IMR-90 (cell line): ENCODE measurements around the gene DENND1A.

Experiments
- BHLHE40 ChIP-seq: fragments of 150-350 bp; IDR thresholded peaks from 2 replicates; pipeline ENCODE4 v1.6.1; 2016; ENCODE audit warnings: mild to moderate bottlenecking, low read depth, low read length
- CEBPB ChIP-seq: IDR thresholded peaks from 2 replicates; pipeline ENCODE4 v1.6.1; 2012; ENCODE audit warnings: low read depth, low read length, improper control_type of control experiment
- FOS ChIP-seq: fragments of 150-350 bp; IDR thresholded peaks from 2 replicates; pipeline ENCODE4 v1.6.1; 2016; ENCODE audit warnings: low read depth, low read length
- MAFK ChIP-seq: IDR thresholded peaks from 2 replicates; pipeline ENCODE4 v1.6.1; 2012; ENCODE audit warnings: low read depth, low read length, improper control_type of control experiment
- MXI1 ChIP-seq: IDR thresholded peaks from 2 replicates; pipeline ENCODE4 v1.6.1; 2012; ENCODE audit warnings: low read depth, mild to moderate bottlenecking, low read length, moderate library complexity, borderline replicate concordance
- NFE2L2 ChIP-seq: fragments of 150-350 bp; IDR thresholded peaks from 2 replicates; pipeline ENCODE4 v1.6.1; 2016; ENCODE audit warnings: low read depth, mild to moderate bottlenecking, low read length
- POLR2A ChIP-seq: IDR thresholded peaks from 2 replicates; pipeline ENCODE4 v1.6.1; 2012; ENCODE audit warnings: mild to moderate bottlenecking, low read depth, low read length
- RAD21 ChIP-seq: IDR thresholded peaks from 2 replicates; pipeline ENCODE4 v1.6.1; 2012; ENCODE audit warnings: low read length, improper control_type of control experiment
- RFX5 ChIP-seq: IDR thresholded peaks from 2 replicates; pipeline ENCODE4 v1.8.0; 2012; ENCODE audit warnings: low read depth, mild to moderate bottlenecking, low read length, moderate library complexity
- SMC3 ChIP-seq: fragments of 150-350 bp; IDR thresholded peaks from 2 replicates; pipeline ENCODE4 v1.6.1; 2016; ENCODE audit warnings: low read depth, mild to moderate bottlenecking, antibody characterized with exemption, low read length, moderate library complexity
- TF ChIP-seq, protein P1 (sequence below): conservative IDR thresholded peaks from 2 replicates; pipeline ENCODE4 v1.5.1; 2012; ENCODE audit warnings: mild to moderate bottlenecking, low read depth, low read length, improper control_type of control experiment
- TF ChIP-seq, protein P2 (sequence below): fragments of 150-350 bp; IDR thresholded peaks from 2 replicates; pipeline ENCODE4 v1.6.1; 2016; ENCODE audit warnings: low read depth, mild to moderate bottlenecking, low read length, moderate library complexity, borderline replicate concordance

DNA sequence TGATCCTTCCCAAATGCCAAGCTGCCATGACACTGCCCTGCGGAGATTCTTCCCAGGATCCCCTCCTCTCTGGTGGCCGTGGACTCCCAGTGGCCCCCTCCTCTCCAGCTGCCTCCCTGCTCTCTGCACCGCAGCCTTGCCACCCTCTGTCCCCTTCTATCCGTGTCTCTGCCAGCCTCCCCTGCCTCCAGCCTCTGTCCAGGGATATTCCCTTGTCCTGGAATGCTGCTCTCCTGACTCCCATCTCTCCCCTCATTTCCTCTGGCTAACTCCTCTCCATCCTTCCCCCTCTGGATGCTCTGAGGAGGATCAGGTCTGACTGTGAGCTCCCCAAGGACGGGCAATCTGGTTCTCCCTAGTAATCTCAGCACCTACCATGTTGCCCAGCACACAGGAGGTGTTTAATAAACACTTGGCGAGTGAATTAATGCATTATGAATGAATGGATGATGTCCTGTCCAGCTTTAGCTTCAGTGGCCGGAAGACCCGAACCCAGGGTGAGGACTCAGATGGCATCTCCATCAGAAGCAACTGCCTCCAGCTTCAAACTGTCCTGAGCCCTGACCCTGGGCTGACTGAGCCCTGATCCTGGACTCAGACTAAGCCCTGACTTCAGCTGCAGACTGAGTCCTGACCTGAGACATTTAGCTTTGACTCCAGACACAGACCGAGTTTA is 581.5 kb downstream of the DENND1A start:
- TF ChIP-seq POLR2A (no peak), CEBPB (no peak), RAD21 (no peak), RFX5 (no peak), SMC3 (no peak), NFE2L2 (no peak), BHLHE40 (no peak), MAFK (no peak), FOS (no peak), MXI1 (no peak)
- TF ChIP-seq, protein P1, sequence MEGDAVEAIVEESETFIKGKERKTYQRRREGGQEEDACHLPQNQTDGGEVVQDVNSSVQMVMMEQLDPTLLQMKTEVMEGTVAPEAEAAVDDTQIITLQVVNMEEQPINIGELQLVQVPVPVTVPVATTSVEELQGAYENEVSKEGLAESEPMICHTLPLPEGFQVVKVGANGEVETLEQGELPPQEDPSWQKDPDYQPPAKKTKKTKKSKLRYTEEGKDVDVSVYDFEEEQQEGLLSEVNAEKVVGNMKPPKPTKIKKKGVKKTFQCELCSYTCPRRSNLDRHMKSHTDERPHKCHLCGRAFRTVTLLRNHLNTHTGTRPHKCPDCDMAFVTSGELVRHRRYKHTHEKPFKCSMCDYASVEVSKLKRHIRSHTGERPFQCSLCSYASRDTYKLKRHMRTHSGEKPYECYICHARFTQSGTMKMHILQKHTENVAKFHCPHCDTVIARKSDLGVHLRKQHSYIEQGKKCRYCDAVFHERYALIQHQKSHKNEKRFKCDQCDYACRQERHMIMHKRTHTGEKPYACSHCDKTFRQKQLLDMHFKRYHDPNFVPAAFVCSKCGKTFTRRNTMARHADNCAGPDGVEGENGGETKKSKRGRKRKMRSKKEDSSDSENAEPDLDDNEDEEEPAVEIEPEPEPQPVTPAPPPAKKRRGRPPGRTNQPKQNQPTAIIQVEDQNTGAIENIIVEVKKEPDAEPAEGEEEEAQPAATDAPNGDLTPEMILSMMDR = no peak
- TF ChIP-seq, protein P2, sequence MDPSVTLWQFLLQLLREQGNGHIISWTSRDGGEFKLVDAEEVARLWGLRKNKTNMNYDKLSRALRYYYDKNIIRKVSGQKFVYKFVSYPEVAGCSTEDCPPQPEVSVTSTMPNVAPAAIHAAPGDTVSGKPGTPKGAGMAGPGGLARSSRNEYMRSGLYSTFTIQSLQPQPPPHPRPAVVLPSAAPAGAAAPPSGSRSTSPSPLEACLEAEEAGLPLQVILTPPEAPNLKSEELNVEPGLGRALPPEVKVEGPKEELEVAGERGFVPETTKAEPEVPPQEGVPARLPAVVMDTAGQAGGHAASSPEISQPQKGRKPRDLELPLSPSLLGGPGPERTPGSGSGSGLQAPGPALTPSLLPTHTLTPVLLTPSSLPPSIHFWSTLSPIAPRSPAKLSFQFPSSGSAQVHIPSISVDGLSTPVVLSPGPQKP = no peak
